GM13977 (cell line): ENCODE measurements around the gene KIAA1217.

Experiments used
- DNase-seq: peaks from one replicate; pipeline ENCODE4 v3.0.0; 2012; ENCODE audit warnings: low spot score
- in situ Hi-C: fragments of 300-500 bp; cut with MboI; formaldehyde crosslinking; loops from one replicate; pipeline ENCODE4 v1.12.0; 2022; ENCODE audit warnings: low sequenced_read_pairs, low pct_unique_long_range_greater_than_20kb, mixed read lengths, inconsistent platforms; ENCODE audit not compliant: unreplicated experiment
- TF ChIP-seq, protein P1 (sequence below): IDR thresholded peaks from 2 replicates; pipeline ENCODE4 v1.5.1; 2012; ENCODE audit warnings: mild to moderate bottlenecking, control low read depth; ENCODE audit not compliant: insufficient read depth; ENCODE audit errors: extremely low read depth, missing control alignments

The KIAA1217 gene

DNA sequence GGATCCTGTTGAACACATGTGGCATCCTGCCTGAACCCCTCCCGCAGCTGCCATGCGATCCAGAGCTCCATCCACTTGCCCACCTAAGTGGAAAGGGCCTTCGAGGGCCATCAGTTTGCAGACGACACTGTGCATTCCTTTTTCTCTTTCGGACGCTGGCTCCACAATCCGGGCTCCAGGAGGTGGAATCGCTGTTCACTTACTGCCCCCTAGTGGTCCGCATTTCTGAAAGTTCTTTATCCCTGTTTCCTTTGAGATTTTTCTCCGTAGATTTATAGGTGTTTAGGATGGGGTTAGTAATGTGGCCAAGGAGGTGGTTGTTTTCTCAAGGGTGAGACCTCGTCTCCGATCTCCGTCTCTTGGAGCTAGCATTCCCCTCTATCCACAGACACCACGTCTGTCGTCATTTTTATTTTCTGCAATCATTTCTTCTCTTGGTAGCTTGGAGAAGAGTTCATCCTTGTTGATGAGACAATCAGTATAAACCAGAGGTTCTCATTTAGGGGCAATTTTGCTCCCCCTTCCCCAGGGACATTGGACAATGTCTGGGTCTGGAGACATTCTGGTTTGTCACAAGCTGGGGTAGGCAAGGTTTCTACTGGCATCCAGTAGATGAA, 310.2 kb downstream of the KIAA1217 start:
- TF ChIP-seq, protein P1, sequence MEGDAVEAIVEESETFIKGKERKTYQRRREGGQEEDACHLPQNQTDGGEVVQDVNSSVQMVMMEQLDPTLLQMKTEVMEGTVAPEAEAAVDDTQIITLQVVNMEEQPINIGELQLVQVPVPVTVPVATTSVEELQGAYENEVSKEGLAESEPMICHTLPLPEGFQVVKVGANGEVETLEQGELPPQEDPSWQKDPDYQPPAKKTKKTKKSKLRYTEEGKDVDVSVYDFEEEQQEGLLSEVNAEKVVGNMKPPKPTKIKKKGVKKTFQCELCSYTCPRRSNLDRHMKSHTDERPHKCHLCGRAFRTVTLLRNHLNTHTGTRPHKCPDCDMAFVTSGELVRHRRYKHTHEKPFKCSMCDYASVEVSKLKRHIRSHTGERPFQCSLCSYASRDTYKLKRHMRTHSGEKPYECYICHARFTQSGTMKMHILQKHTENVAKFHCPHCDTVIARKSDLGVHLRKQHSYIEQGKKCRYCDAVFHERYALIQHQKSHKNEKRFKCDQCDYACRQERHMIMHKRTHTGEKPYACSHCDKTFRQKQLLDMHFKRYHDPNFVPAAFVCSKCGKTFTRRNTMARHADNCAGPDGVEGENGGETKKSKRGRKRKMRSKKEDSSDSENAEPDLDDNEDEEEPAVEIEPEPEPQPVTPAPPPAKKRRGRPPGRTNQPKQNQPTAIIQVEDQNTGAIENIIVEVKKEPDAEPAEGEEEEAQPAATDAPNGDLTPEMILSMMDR, result peak; percentile 70
- peak; percentile 49 for DNase-seq
- in situ Hi-C loops, result loop anchor here (25.0 kb wide), 1 partner anchor 532 kb away; no protein-coding TSS in a partner anchor

DNA sequence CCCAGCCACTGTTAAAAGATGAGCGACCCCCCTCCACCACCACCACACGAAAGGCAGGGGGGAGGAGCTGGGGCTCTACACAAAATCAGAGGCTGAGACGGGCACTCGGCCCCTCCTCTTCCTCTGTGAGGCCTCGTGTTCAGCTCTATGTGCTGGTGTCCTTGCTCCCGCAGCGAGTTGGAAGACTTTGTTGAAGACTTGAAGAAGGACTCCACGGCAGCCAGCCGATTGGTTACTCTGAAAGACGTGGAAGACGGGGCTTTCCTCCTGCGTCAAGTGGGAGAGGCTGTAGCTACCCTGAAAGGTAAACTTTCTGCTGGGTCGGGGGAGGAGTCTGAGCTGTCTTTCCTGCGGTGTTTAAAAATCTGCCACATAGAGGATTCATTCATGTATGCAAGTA, 311.0 kb downstream of the KIAA1217 start:
- DNase-seq, result peak; percentile 34
- in situ Hi-C loops, result loop anchor here (25.0 kb wide), 1 partner anchor 533 kb away; no protein-coding TSS in a partner anchor

DNA sequence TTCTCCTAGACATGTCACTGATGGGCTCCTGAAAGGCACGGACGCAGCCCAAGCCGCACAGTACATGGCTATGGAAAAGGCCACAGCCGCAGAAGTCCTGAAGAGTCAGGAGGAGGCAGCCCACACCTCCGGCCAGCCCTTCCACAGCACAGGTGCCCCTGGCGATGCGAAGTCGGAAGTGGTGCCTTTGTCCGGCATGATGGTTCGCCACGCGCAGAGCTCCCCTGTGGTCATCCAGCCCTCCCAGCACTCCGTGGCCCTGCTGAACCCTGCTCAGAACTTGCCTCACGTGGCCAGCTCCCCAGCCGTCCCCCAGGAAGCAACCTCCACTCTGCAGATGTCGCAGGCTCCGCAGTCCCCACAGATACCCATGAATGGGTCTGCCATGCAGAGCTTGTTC, 315.4 kb downstream of the KIAA1217 start:
- TF ChIP-seq, protein P1, result no peak
- DNase-seq, result no peak
- in situ Hi-C loops, result loop anchor here (25.0 kb wide), 1 partner anchor 537 kb away; no protein-coding TSS in a partner anchor

More for the DNA sequence above, 311.0 kb downstream of the KIAA1217 start:
- TF ChIP-seq, protein P1, result no peak

DNA sequence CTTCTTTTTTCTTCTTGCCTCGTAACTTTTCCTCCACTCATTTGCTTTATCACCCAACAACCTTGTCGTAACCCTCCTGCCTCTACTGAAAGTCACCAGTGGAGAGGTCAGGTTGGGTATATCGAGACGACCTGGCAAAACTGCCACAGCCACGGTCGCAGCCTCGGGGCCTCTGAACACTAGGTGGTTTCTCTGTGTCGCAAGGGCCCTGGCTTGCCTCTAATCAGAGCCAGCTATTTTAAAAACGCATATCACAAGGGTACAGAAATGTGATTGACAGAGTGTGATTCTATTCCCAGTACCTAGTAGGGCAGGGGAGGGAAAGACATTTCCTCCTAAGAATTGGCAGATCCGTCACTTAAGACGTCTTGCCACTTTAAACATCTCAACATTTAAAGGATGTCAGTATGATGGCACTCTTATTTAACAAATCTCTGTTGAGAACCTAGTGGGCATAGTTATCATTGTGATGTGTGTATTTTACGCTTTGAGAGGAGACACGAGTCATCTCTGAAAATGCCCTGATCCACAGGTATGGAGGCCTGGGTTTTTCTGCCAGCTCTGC, 317.2 kb downstream of the KIAA1217 start:
- in situ Hi-C loops, result no loop called here
- DNase-seq, result no peak
- TF ChIP-seq, protein P1, result no peak

DNA sequence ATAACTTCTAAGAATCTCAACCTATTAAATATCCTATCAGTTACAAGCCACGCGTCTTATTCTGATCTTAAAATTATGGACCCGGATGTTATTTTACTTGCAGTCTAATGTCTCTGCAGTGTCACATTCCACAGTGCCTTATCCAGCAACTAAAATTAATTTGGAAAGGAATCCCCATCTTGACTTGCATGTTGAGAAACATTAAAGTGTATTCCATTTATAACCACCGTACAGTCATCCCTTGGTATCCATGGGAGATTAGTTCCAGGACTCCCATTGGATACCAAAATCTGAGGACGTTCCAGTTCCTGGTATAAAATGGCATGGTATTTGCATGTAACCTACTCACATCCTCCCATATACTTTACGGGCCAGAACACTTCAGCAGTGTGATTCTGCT, 320.0 kb downstream of the KIAA1217 start:
- in situ Hi-C loops, result no loop called here
- no peak for DNase-seq

DNA sequence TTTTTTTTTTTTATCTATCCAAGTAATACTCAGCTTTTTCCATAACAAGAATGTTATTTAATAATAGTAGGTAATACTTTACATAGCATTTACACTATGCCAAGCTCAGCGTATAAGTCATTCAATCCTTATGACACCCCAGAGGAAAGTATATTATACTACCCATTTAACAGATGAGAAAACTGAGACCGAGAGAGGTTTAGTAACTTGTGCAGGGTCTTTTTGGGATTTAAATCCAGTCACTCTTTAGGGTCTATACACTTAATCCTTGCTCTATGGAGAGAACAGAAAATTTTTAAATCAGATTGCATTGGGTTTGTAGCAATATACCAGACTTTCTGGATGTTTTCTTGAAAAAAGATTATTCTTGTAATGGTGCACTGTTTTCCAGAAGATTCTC, 322.5 kb downstream of the KIAA1217 start:
- DNase-seq, result no peak
- in situ Hi-C loops, result no loop called here
- TF ChIP-seq, protein P1, result no peak

More for the DNA sequence above, 320.0 kb downstream of the KIAA1217 start:
- TF ChIP-seq, protein P1, result no peak

DNA sequence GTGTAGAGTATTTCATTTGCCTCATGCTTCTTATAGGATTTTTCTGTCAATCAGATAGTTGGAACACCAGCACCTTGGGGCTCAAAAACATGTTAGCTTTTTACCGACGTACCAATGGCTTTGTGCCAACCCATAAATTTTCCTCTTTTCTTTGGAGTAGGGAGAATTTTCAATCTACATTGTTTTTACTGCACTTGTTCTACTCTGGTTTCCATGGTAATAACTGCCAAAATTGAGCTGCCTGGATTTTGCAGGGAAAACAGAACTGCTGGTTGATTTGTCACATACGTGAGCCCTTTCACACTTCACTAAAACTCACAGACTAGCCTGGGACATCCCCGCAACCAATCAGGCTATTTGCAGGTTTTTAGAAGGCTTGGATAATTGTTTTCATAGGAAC, 325.0 kb downstream of the KIAA1217 start:
- TF ChIP-seq, protein P1, result no peak
- DNase-seq, result no peak
- in situ Hi-C loops, result no loop called here
